Body of pancreas (tissue), 4 donors: Measurements from ENCODE around the gene CACNA2D3. TPM values are rescaled to one million over a fixed set of nuclear protein-coding genes. Genes with fewer than 3 reads are reported as not detected.

Experiments used
- ATAC-seq: fragments of 150-250 bp; one replicate; pipeline ENCODE4 v1.9.1; 2016
- DNase-seq, 4 donors: peaks; one replicate each; pipeline ENCODE4 v3.0.0-alpha.2; 2019
- H3K27ac ChIP-seq, 4 donors: fragments of 200-600 bp; sonication (generic); 1 replicate in 3 of 4; 2 replicates in 1 of 4; pipeline versions ENCODE4 v1.5.1 to v1.6.1; 2016 to 2019; ENCODE audit warnings: mild to moderate bottlenecking in 1 of 4, mixed read lengths in 1 of 4, moderate library complexity in 1 of 4
- H3K27me3 ChIP-seq, 2 donors: fragments of 200-600 bp; sonication (generic); one replicate each; pipeline ENCODE4 v1.6.0; 2016; ENCODE audit warnings: mild to moderate bottlenecking in 1 of 2
- H3K36me3 ChIP-seq, 2 donors: fragments of 200-600 bp; sonication (generic); replicated peaks in 1 of 2; 2 replicates each; pipeline ENCODE4 v1.5.1; 2016; ENCODE audit warnings: low read depth in 2 of 2; ENCODE audit not compliant: insufficient read depth in 1 of 2
- H3K4me1 ChIP-seq: fragments of 200-600 bp; sonication (generic); one replicate; pipeline ENCODE4 v1.6.0; 2016
- H3K4me3 ChIP-seq, 2 donors: fragments of 200-600 bp; sonication (generic); 1 replicate in 1 of 2; 2 replicates in 1 of 2; pipeline ENCODE4 v1.5.1; 2016 to 2019
- H3K9me3 ChIP-seq, 3 donors: fragments of 200-600 bp; sonication (generic); 1 replicate in 2 of 3; 2 replicates in 1 of 3; pipeline ENCODE4 v1.5.1; 2016
- CTCF ChIP-seq, 7 experiments: fragments of 450-650 bp in 4 of 7; fragments of 200-600 bp in 3 of 7; sonication (generic) in 3 of 7; IDR thresholded peaks; one replicate each; pipeline ENCODE4 v1.5.1; 2016 to 2019; ENCODE audit warnings: antibody characterized with exemption in 7 of 7
- POLR2A ChIP-seq, 3 donors: fragments of 450-650 bp; IDR thresholded peaks; one replicate each; pipeline ENCODE4 v1.6.1; 2016; ENCODE audit warnings: antibody characterized with exemption in 3 of 3, mild to moderate bottlenecking in 2 of 3
- WGBS, 2 donors: methylation state at CpG; one replicate each; pipeline ENCODE4 v1.1.5; 2017; 5-methylcytosine and 5-hydroxymethylcytosine counted together
- intact Hi-C: fragments of 100-400 bp; cut with DNase I; formaldehyde crosslinking; loops from one replicate; pipeline ENCODE4 v1.15.1; 2023
- total RNA-seq, 2 donors: library from RNA; depleted of rRNA; stranded (reverse); fragments of >200 nt; gene quantifications; one replicate each; pipeline ENCODE4 v1.1.0, GENCODE V29; 2016

Gene CACNA2D3
- total RNA-seq, 2 donors from 2014 or later, result not detected

- TF ChIP-seq POLR2A (IDR thresholded peaks at IDR 0.05), result no peak
- TF ChIP-seq CTCF (IDR thresholded peaks at IDR 0.05), result no peak
- H3K36me3 ChIP-seq, result no peaks in the 10 kb centered on the region
- DNase-seq (no peak), ATAC-seq (no peak)
- H3K27ac ChIP-seq, result no peak overlapping the region
- H3K4me1 ChIP-seq, result no peaks in the 10 kb centered on the region
- WGBS, 2 donors, result 46 to 69% methylated on average over 3 to 4 of the region's 4 CpGs
- intact Hi-C loops, result no loop called here
- H3K4me3 ChIP-seq, result no peak overlapping the region
- H3K9me3 ChIP-seq, result no peaks in the 10 kb centered on the region
- no peaks in the 10 kb centered on the region for H3K27me3 ChIP-seq
Measured at GRCh38 chr3:54931182-54931581, 808.8 kb downstream of the CACNA2D3 start.

- TF ChIP-seq POLR2A (IDR thresholded peaks at IDR 0.05) (no peak), CTCF (IDR thresholded peaks at IDR 0.05) (no peak)
- no peak overlapping the region for H3K4me3 ChIP-seq
- no peak overlapping the region for H3K27ac ChIP-seq
- no peaks in the 10 kb centered on the region for H3K9me3 ChIP-seq
- H3K36me3 ChIP-seq, result no peaks in the 10 kb centered on the region
- no peaks in the 10 kb centered on the region for H3K4me1 ChIP-seq
- DNase-seq (no peak), ATAC-seq (no peak)
- WGBS, 2 donors, result 68 to 78% methylated on average over 4 of the region's 4 CpGs
- no peaks in the 10 kb centered on the region for H3K27me3 ChIP-seq
- intact Hi-C loops, result no loop called here
Measured at GRCh38 chr3:54932606-54933005, 810.3 kb downstream of the CACNA2D3 start.

GRCh38 chr3:54935869-54936268, 813.5 kb downstream of the CACNA2D3 start:
- no peaks in the 10 kb centered on the region for H3K27me3 ChIP-seq
- DNase-seq, result no peak
- ATAC-seq, result no peak
- 57 to 69% methylated on average over 3 of the region's 3 CpGs for whole genome bisulfite sequencing, 2 donors
- no peak overlapping the region for H3K27ac ChIP-seq
- no peaks in the 10 kb centered on the region for H3K36me3 ChIP-seq
- H3K9me3 ChIP-seq, result no peaks in the 10 kb centered on the region
- H3K4me3 ChIP-seq, result no peak overlapping the region
- intact Hi-C loops, result no loop called here
- no peak for TF ChIP-seq POLR2A (IDR thresholded peaks at IDR 0.05)
- TF ChIP-seq CTCF (IDR thresholded peaks at IDR 0.05), result no peak
- no peaks in the 10 kb centered on the region for H3K4me1 ChIP-seq

- no peak for ATAC-seq
- intact Hi-C loops, result no loop called here
- Histone ChIP-seq H3K36me3 (no peaks in the 10 kb centered on the region), H3K27ac (no peak overlapping the region), H3K4me3 (no peak overlapping the region), H3K4me1 (no peaks in the 10 kb centered on the region), H3K27me3 (no peaks in the 10 kb centered on the region), H3K9me3 (no peaks in the 10 kb centered on the region)
- TF ChIP-seq POLR2A (IDR thresholded peaks at IDR 0.05), result no peak
- TF ChIP-seq CTCF (IDR thresholded peaks at IDR 0.05), result no peak
- DNase-seq, result no peak
- WGBS, 2 donors, result 48 to 64% methylated on average over 5 of the region's 5 CpGs
Measured at GRCh38 chr3:54936561-54936960, 814.2 kb downstream of the CACNA2D3 start.

GRCh38 chr3:54939557-54940300, 817.4 kb downstream of the CACNA2D3 start:
- no peak for ATAC-seq
- Histone ChIP-seq H3K4me1 (no peaks in the 10 kb centered on the region), H3K9me3 (no peaks in the 10 kb centered on the region), H3K4me3 (no peak overlapping the region), H3K27me3 (no peaks in the 10 kb centered on the region), H3K27ac (no peak overlapping the region), H3K36me3 (no peaks in the 10 kb centered on the region)
- no peak for DNase-seq
- TF ChIP-seq POLR2A (IDR thresholded peaks at IDR 0.05) (no peak), CTCF (IDR thresholded peaks at IDR 0.05) (no peak)
- intact Hi-C loops, result no loop called here
- 46 to 47% methylated on average over 5 to 6 of the region's 6 CpGs for whole genome bisulfite sequencing, 2 donors
